SU-DHL-6 (cell line): ENCODE results near the gene MGMT.

Experiments
- H2AFZ ChIP-seq: fragments of 200-600 bp; sonication (generic); 2 replicates; pipeline ENCODE4 v1.6.1; 2014; ENCODE audit warnings: low read depth, mild to moderate bottlenecking, moderate library complexity, mixed read lengths, antibody characterized with exemption, low read length; ENCODE audit not compliant: severe bottlenecking
- H3F3A ChIP-seq: fragments of 200-600 bp; shearing (Covaris generic); 2 replicates; pipeline ENCODE4 v1.6.0; 2016; ENCODE audit warnings: antibody characterized with exemption, mild to moderate bottlenecking; ENCODE audit not compliant: insufficient read depth
- H3K27ac ChIP-seq: fragments of 200-600 bp; sonication (generic); 2 replicates; pipeline ENCODE4 v1.5.1; 2016; ENCODE audit warnings: low read depth, mild to moderate bottlenecking, low read length, moderate library complexity, mixed read lengths
- H3K27me3 ChIP-seq: fragments of 200-600 bp; sonication (generic), shearing (Covaris generic); 2 replicates; pipeline ENCODE4 v1.6.0; 2014; ENCODE audit warnings: mild to moderate bottlenecking, low read length
- H3K36me3 ChIP-seq: fragments of 200-600 bp; sonication (generic); 2 replicates; pipeline ENCODE4 v1.6.1; 2014; ENCODE audit warnings: mild to moderate bottlenecking, low read length, mixed read lengths
- H3K4me2 ChIP-seq: fragments of 300-600, 200-600 bp; shearing (Covaris generic), sonication (generic); 2 replicates; pipeline ENCODE4 v1.6.0; 2014; ENCODE audit warnings: low read length, low read depth, mild to moderate bottlenecking; ENCODE audit not compliant: poor library complexity, severe bottlenecking
- H3K4me3 ChIP-seq: fragments of 200-600 bp; sonication (generic); 2 replicates; pipeline ENCODE4 v1.5.1; 2014; ENCODE audit warnings: antibody characterized with exemption, low read length, mild to moderate bottlenecking, mixed read lengths; ENCODE audit not compliant: insufficient read depth, poor library complexity, severe bottlenecking
- H3K79me2 ChIP-seq: fragments of 200-600 bp; sonication (generic); 2 replicates; pipeline ENCODE4 v1.6.1; 2014; ENCODE audit warnings: mild to moderate bottlenecking, low read length, moderate library complexity; ENCODE audit not compliant: insufficient read depth
- H3K9ac ChIP-seq: fragments of 200-600 bp; sonication (generic); 2 replicates; pipeline ENCODE4 v1.7.0; 2014; ENCODE audit warnings: mild to moderate bottlenecking, low read length
- H3K9me2 ChIP-seq: fragments of 200-600 bp; sonication (generic); replicated peaks from 2 replicates; pipeline ENCODE4 v1.6.1; 2014; ENCODE audit warnings: low read length; ENCODE audit not compliant: insufficient read depth
- H3K9me3 ChIP-seq: fragments of 200-600 bp; sonication (generic); 2 replicates; pipeline ENCODE4 v1.6.1; 2014; ENCODE audit warnings: low read length, mixed read lengths; ENCODE audit not compliant: insufficient read depth
- H4K20me1 ChIP-seq: fragments of 200-600 bp; sonication (generic); 2 replicates; pipeline ENCODE4 v1.6.1; 2014; ENCODE audit warnings: low read depth, mild to moderate bottlenecking, antibody characterized with exemption, low read length, moderate library complexity, mixed read lengths
- CTCF ChIP-seq: fragments of 200-600 bp; sonication (generic); IDR thresholded peaks from one replicate; pipeline ENCODE4 v1.5.1; 2017; ENCODE audit warnings: antibody characterized with exemption, mild to moderate bottlenecking, low read length, moderate library complexity; ENCODE audit not compliant: insufficient read depth, poor library complexity, severe bottlenecking
- EZH2phosphoT487 ChIP-seq: fragments of 200-600 bp; sonication (generic), shearing (Covaris generic); conservative IDR thresholded peaks from 2 replicates; pipeline ENCODE4 v1.6.1; 2018; ENCODE audit warnings: mild to moderate bottlenecking, antibody characterized with exemption, low read length, moderate library complexity, mixed read lengths

The MGMT gene

DNA sequence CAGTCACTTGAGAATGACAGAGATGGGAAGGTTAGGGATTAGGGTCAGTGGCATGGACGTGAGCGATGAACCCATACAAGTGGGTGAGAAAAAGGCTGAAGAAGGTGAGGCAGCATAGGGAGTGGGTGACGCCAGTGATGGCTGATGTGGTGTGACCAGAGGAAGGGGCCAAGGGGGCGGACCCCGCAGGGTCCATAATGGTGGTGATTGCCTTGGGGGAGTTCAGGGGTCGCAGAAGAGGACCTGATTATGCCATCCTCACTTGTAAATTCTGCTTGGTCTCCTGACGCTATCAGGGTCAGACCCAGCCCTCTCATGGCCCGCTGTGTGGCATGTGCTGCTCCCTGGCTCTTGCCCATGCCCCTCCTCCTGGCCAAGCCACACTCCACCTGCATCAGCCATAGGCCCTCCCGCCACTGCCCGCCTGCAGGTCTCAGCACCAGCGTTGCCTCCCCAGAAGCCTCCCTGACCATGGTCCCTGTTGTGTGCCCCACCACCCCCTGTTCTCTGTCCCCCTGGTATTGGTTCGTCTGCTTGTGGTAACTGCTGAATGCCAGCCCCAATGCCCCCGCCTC, 261.3 kb downstream of the MGMT start:
- Histone ChIP-seq H3K9me3 (no peaks in the 10 kb centered on the region), H3K4me2 (no peak overlapping the region), H3K36me3 (no peaks in the 10 kb centered on the region), H4K20me1 (no peaks in the 10 kb centered on the region), H3K9me2 (no peaks in the 10 kb centered on the region), H2AFZ (no peak overlapping the region), H3K27ac (no peak overlapping the region), H3K79me2 (no peaks in the 10 kb centered on the region), H3K27me3 (no peaks in the 10 kb centered on the region), H3K4me3 (no peak overlapping the region), H3K9ac (no peak overlapping the region), H3F3A (no peaks in the 10 kb centered on the region)
- no peak for TF ChIP-seq CTCF
- no peak for TF ChIP-seq EZH2phosphoT487

- Histone ChIP-seq H3K9me2 (no peaks in the 10 kb centered on the region), H3F3A (no peaks in the 10 kb centered on the region), H3K79me2 (no peaks in the 10 kb centered on the region), H4K20me1 (no peaks in the 10 kb centered on the region), H3K27me3 (no peaks in the 10 kb centered on the region), H3K36me3 (no peaks in the 10 kb centered on the region), H3K4me2 (no peak overlapping the region), H3K9me3 (no peaks in the 10 kb centered on the region), H3K27ac (no peak overlapping the region), H3K9ac (no peak overlapping the region), H3K4me3 (no peak overlapping the region), H2AFZ (no peak overlapping the region)
- no peak for TF ChIP-seq EZH2phosphoT487
- TF ChIP-seq CTCF: no peak
Measured at GRCh38 chr10:129728905-129729795, 262.1 kb downstream of the MGMT start.

GRCh38 chr10:129730272-129730992, 263.4 kb downstream of the MGMT start:
- H3K4me2 ChIP-seq: no peak overlapping the region
- no peak overlapping the region for H3K4me3 ChIP-seq
- no peaks in the 10 kb centered on the region for H3K79me2 ChIP-seq
- TF ChIP-seq CTCF: no peak
- TF ChIP-seq EZH2phosphoT487: no peak
- H2AFZ ChIP-seq: no peak overlapping the region
- no peaks in the 10 kb centered on the region for H3K9me3 ChIP-seq
- H3K27ac ChIP-seq: no peak overlapping the region
- H3K9ac ChIP-seq: no peak overlapping the region
- H3K9me2 ChIP-seq: no peaks in the 10 kb centered on the region
- no peaks in the 10 kb centered on the region for H4K20me1 ChIP-seq
- H3F3A ChIP-seq: no peaks in the 10 kb centered on the region
- H3K36me3 ChIP-seq: no peaks in the 10 kb centered on the region
- no peaks in the 10 kb centered on the region for H3K27me3 ChIP-seq
